GM12878 (cell line): ENCODE measurements around the gene RAB35. TPM values are rescaled to one million over a fixed set of nuclear protein-coding genes. Genes with fewer than 3 reads are reported as not detected.

ENCODE experiments used
- ATAC-seq: fragments of 200-7000 bp; cut with Tn5 transposase; 3 replicates; pipeline ENCODE4 v1.9.1; 2020; ENCODE audit warnings: mild to moderate bottlenecking, moderate library complexity
- BruUV-seq: library from RNA; stranded (reverse); fragments of 400-500 nt; replicated peaks from 2 replicates; lab custom pipeline; 2021; lab: Mats Ljungman, UMichigan
- CTCF ChIA-PET: fragments of 300-600 bp; sonication (Branson Sonifier 250); formaldehyde crosslinking; extraction: SDS; loops from one replicate; lab custom pipeline; 2021; ENCODE audit warnings: inconsistent platforms; lab: Yijun Ruan, JAX
- POLR2A ChIA-PET: fragments of 350-600 bp; formaldehyde crosslinking; extraction: SDS; loops from one replicate; lab custom pipeline; 2021; ENCODE audit warnings: inconsistent platforms; lab: Charles Lee
- RAD21 ChIA-PET: fragments of 300-600 bp; sonication (Branson Sonifier 250); formaldehyde crosslinking; loops from one replicate; lab custom pipeline; 2023; ENCODE audit warnings: antibody characterized with exemption; ENCODE audit not compliant: unreplicated experiment; lab: Charles Lee
- SMC1A ChIA-PET: fragments of 300-600 bp; sonication (Branson Sonifier 250); formaldehyde crosslinking; loops from one replicate; lab custom pipeline; 2023; ENCODE audit not compliant: unreplicated experiment, uncharacterized antibody; lab: Charles Lee
- DNase-seq: peaks from one replicate; pipeline ENCODE4 v3.0.0-alpha.2; 2011; ENCODE audit warnings: low read depth, low spot score
- FAIRE-seq: peaks from 3 replicates; lab custom pipeline; 2011; peaks lifted over from hg19 to GRCh38; lab: Jason Lieb, UNC
- H2AFZ ChIP-seq: 2 replicates; pipeline ENCODE4 v1.6.0; 2011; ENCODE audit warnings: low read depth, low read length, control low read depth; ENCODE audit not compliant: control insufficient read depth
- H3K27ac ChIP-seq: 2 replicates; pipeline ENCODE4 v1.5.1; 2011; ENCODE audit warnings: control low read depth; ENCODE audit not compliant: control insufficient read depth, insufficient read depth
- H3K27me3 ChIP-seq, 2 experiments: replicated peaks in 1 of 2; 2 replicates each; pipeline versions ENCODE4 v1.6.0 to v1.6.1; 2011; ENCODE audit warnings: low read length in 1 of 2; ENCODE audit not compliant: control insufficient read depth in 2 of 2, insufficient read depth in 2 of 2
- H3K36me3 ChIP-seq, 2 experiments: 2 replicates each; pipeline ENCODE4 v1.5.1; 2011; ENCODE audit warnings: low read length in 1 of 2; ENCODE audit not compliant: control insufficient read depth in 2 of 2, insufficient read depth in 2 of 2
- H3K4me1 ChIP-seq: 2 replicates; pipeline ENCODE4 v1.6.1; 2011; ENCODE audit warnings: mild to moderate bottlenecking, low read length, moderate library complexity, mixed read lengths; ENCODE audit not compliant: control insufficient read depth, insufficient read depth
- H3K4me2 ChIP-seq: 2 replicates; pipeline ENCODE4 v1.6.0; 2011; ENCODE audit warnings: control low read depth; ENCODE audit not compliant: control insufficient read depth, insufficient read depth
- H3K4me3 ChIP-seq: fragments of 200-600 bp; sonication (generic); 2 replicates; pipeline ENCODE4 v1.5.1; 2016
- H3K79me2 ChIP-seq: 2 replicates; pipeline ENCODE4 v1.6.0; 2011; ENCODE audit warnings: low read length; ENCODE audit not compliant: control insufficient read depth, insufficient read depth
- H3K9ac ChIP-seq: 2 replicates; pipeline ENCODE4 v1.8.0; 2011; ENCODE audit warnings: low read length, control low read depth, mixed read lengths; ENCODE audit not compliant: control insufficient read depth, insufficient read depth
- H3K9me3 ChIP-seq: replicated peaks from 3 replicates; pipeline ENCODE4 v1.5.1; 2011; ENCODE audit warnings: mild to moderate bottlenecking, low read length; ENCODE audit not compliant: control insufficient read depth, insufficient read depth
- H4K20me1 ChIP-seq: 2 replicates; pipeline ENCODE4 v1.6.0; 2011; ENCODE audit not compliant: control insufficient read depth, insufficient read depth
- CBFB ChIP-seq: IDR thresholded peaks from 2 replicates; pipeline ENCODE4 v1.6.1; 2016; ENCODE audit warnings: antibody characterized with exemption, low read depth
- DPF2 ChIP-seq: fragments of 450-650 bp; IDR thresholded peaks from 2 replicates; pipeline ENCODE4 v1.6.1; 2017; ENCODE audit warnings: mild to moderate bottlenecking
- MTA2 ChIP-seq: fragments of 450-650 bp; IDR thresholded peaks from 2 replicates; pipeline ENCODE4 v1.6.1; 2016; ENCODE audit warnings: low read depth, mild to moderate bottlenecking, moderate library complexity
- POLR2A ChIP-seq: IDR thresholded peaks from 2 replicates; pipeline ENCODE4 v1.6.1; 2011; ENCODE audit warnings: low read depth, mild to moderate bottlenecking, low read length
- RAD21 ChIP-seq: IDR thresholded peaks from 2 replicates; pipeline ENCODE4 v1.6.1; 2011; ENCODE audit warnings: mild to moderate bottlenecking, low read depth, low read length, moderate library complexity; ENCODE audit not compliant: insufficient read depth
- RB1 ChIP-seq: fragments of 450-650 bp; formaldehyde crosslinking; IDR thresholded peaks from 2 replicates; pipeline ENCODE4 v1.6.1; 2017; ENCODE audit warnings: mild to moderate bottlenecking, borderline replicate concordance
- RUNX3 ChIP-seq: IDR thresholded peaks from 2 replicates; pipeline ENCODE4 v1.6.1; 2012; ENCODE audit warnings: low read length, inconsistent platforms
- SIN3A ChIP-seq: IDR thresholded peaks from 2 replicates; pipeline ENCODE4 v1.6.1; 2012; ENCODE audit warnings: low read depth, low read length, improper control_type of control experiment
- SP1 ChIP-seq: IDR thresholded peaks from one replicate; pipeline ENCODE4 v1.6.1; 2011; ENCODE audit warnings: low read depth, low read length
- SREBF1 ChIP-seq: IDR thresholded peaks from 2 replicates; pipeline ENCODE4 v1.6.1; 2012; ENCODE audit warnings: mild to moderate bottlenecking, low read length
- SRF ChIP-seq, 2 experiments: IDR thresholded peaks; 2 replicates each; pipeline ENCODE4 v1.6.1; 2011; ENCODE audit warnings: low read depth in 2 of 2, low read length in 2 of 2, mild to moderate bottlenecking in 1 of 2, moderate library complexity in 1 of 2
- TCF7 ChIP-seq: IDR thresholded peaks from 2 replicates; pipeline ENCODE4 v1.6.1; 2014; ENCODE audit warnings: antibody characterized with exemption, borderline replicate concordance
- ZNF207 ChIP-seq: fragments of 450-650 bp; IDR thresholded peaks from 2 replicates; pipeline ENCODE4 v1.6.1; 2014; ENCODE audit warnings: antibody characterized with exemption, mild to moderate bottlenecking, borderline replicate concordance
- ZNF217 ChIP-seq: fragments of 450-650 bp; IDR thresholded peaks from 2 replicates; pipeline ENCODE4 v1.6.1; 2017; ENCODE audit warnings: antibody characterized with exemption, mild to moderate bottlenecking
- ZNF622 ChIP-seq: fragments of 450-650 bp; IDR thresholded peaks from 2 replicates; pipeline ENCODE4 v1.6.1; 2017; ENCODE audit warnings: mild to moderate bottlenecking, inconsistent platforms
- WGBS: methylation state at CpG from one replicate; pipeline ENCODE4 v1.1.6; 2016; ENCODE audit warnings: low lambda C conversion rate; ENCODE audit not compliant: insufficient replicate concordance, insufficient coverage; ENCODE audit errors: missing lambda C conversion rate; 5-methylcytosine and 5-hydroxymethylcytosine counted together
- in situ Hi-C: fragments of 300-500 bp; cut with MboI; formaldehyde crosslinking; loops from 9 replicates; pipeline ENCODE4 v1.14.3; 2018; ENCODE audit warnings: mixed read lengths
- intact Hi-C: fragments of 100-400 bp; cut with micrococcal nuclease; formaldehyde crosslinking; loops from one replicate; pipeline ENCODE4 v1.14.2; 2022; ENCODE audit not compliant: unreplicated experiment
- polyA plus RNA-seq, 11 experiments: library from polyadenylated mRNA; depleted of rRNA in 4 of 11; unstranded in 6 of 11; stranded (reverse) in 5 of 11; fragments of >200 nt; fragmentation: Nextera tagmentation in 4 of 11; fragmentation: Illumina TruSeq in 1 of 11; extraction: Ambion mirVana in 4 of 11; extraction: Trizol in 1 of 11; gene quantifications; 1 replicate in 1 of 11; 2 replicates in 10 of 11; pipeline versions ENCODE4 v1.2.1 to v1.2.3, GENCODE V29; 2011 to 2016; ENCODE audit warnings: inconsistent platforms in 2 of 11, missing spikeins in 2 of 11, low read depth in 1 of 11
- total RNA-seq, 4 experiments: library from RNA; depleted of rRNA in 3 of 4; stranded (reverse); fragments of >200 nt in 3 of 4; fragmentation: Illumina TruSeq in 1 of 4; extraction: Trizol in 1 of 4; gene quantifications; 2 replicates each; pipeline versions ENCODE4 v1.2.1 to v1.2.3, GENCODE V29; 2013 to 2021

Gene RAB35
- total and polyA plus RNA-seq, 10 of the 15 experiments (the other 5 are each of a cell fraction or from before 2014, with no cell fraction given), result 0.76 to 99.2 (median 43.8) TPM

GRCh38 chr12:120156315-120157259, 40.0 kb upstream of the RAB35 start:
- no peaks in the 10 kb centered on the region for H3K79me2 ChIP-seq
- ChIA-PET POLR2A (interaction anchor here (0.6 kb wide), 1 partner anchor 138 kb away, joined by 3 read pairs; no protein-coding TSS in a partner anchor), RAD21 (no interaction called here), SMC1A (no interaction called here), CTCF (no interaction called here)
- in situ Hi-C loops, result no loop called here
- no TSS peak for BruUV-seq
- no peaks in the 10 kb centered on the region for H3K27me3 ChIP-seq
- intact Hi-C loops, result no loop called here
- TF ChIP-seq RUNX3 (peak; percentile 78), CBFB (peak; percentile 33; the same call in 1 of the 2 replicates), TCF7 (no peak), ZNF217 (no peak), SIN3A (no peak), POLR2A (peak; percentile 50; the same call in 1 of the 2 replicates)
- H3K36me3 ChIP-seq, result peaks cover 43 to 63% of the 10 kb centered on the region in 2 experiments
- peaks cover 4% of the 10 kb centered on the region for H3K4me1 ChIP-seq
- FAIRE-seq, result no peak
- H4K20me1 ChIP-seq, result no peaks in the 10 kb centered on the region
- no peak for ATAC-seq
- no peak overlapping the region for H2AFZ ChIP-seq
- H3K4me3 ChIP-seq, result no peak overlapping the region
- no peak for DNase-seq
- 37% methylated on average over 22 of the region's 22 CpGs for WGBS
- H3K27ac ChIP-seq, result peak overlapping the region; percentile 46
- no peak overlapping the region; the same call in 1 of the 2 replicates for H3K4me2 ChIP-seq
- H3K9ac ChIP-seq, result no peak overlapping the region; the same call in 1 of the 2 replicates
- H3K9me3 ChIP-seq, result no peaks in the 10 kb centered on the region

DNA sequence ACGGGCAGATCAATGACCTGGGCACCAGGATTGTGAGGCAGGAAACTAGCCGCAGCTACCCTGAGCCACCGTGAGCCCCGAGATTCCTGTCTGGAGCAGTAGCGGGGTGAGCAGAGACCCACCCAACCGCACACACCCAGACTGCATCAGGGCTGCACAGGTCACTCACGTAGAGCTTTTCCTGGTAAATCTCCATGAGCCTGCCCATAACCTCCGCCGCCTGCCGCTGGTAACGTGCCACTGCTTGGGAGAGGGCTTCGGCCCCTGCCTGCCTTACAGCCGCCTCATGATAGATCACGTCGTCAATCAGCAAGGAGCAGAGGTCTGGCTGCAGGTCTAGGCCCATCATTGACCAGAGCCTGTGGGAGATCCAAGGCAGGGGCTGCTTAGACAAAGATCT, 38.5 kb upstream of the RAB35 start:
- Histone ChIP-seq H4K20me1 (no peaks in the 10 kb centered on the region), H3K4me1 (peaks cover 4% of the 10 kb centered on the region), H3K9ac (no peak overlapping the region), H3K27me3 (no peaks in the 10 kb centered on the region), H3K4me3 (no peak overlapping the region), H3K36me3 (peaks cover 38 to 59% of the 10 kb centered on the region in 2 experiments), H3K9me3 (no peaks in the 10 kb centered on the region), H3K79me2 (no peaks in the 10 kb centered on the region), H3K27ac (no peak overlapping the region), H3K4me2 (no peak overlapping the region), H2AFZ (no peak overlapping the region)
- TF ChIP-seq ZNF207, result no peak
- TF ChIP-seq SP1, result no peak
- TF ChIP-seq SRF (IDR thresholded peaks at IDR 0.05; ENCODE audit: low read depth in 2 of 2, low read length in 2 of 2), result no peak
- TF ChIP-seq MTA2, result no peak
- no peak for TF ChIP-seq ZNF622
- TF ChIP-seq SREBF1, result no peak
- TF ChIP-seq DPF2, result no peak
- TF ChIP-seq RB1, result no peak
- no peak for TF ChIP-seq RAD21
- in situ Hi-C loops (no loop called here), intact Hi-C loops (no loop called here)
- no TSS peak for BruUV-seq
- ChIA-PET RAD21 (no interaction called here), POLR2A (interaction anchor here (0.6 kb wide), 2 partner anchors 11 to 223 kb away, joined by 4 to 5 read pairs; no protein-coding TSS in a partner anchor), CTCF (no interaction called here), SMC1A (interaction anchor here (0.6 kb wide), 1 partner anchor 43 kb away, joined by 3 read pairs; no protein-coding TSS in a partner anchor)
- ATAC-seq (no peak), FAIRE-seq (no peak), DNase-seq (no peak)
- WGBS, result 94% methylated on average over 15 of the region's 15 CpGs
